ENCODE measurements around the gene ADAM10. TPM values are rescaled to one million over a fixed set of nuclear protein-coding genes. Genes with fewer than 3 reads are reported as not detected.
A peak's percentile ranks its signal among the peaks of the same experiment; 100 is the strongest.

Gene ADAM10
- total RNA-seq, 1 donor from 2014 or later, result 50.1 TPM

GRCh38 chr15:58741032-58741431, 8.5 kb downstream of the ADAM10 start:
- H3K36me3 ChIP-seq (ENCODE audit: control insufficient read depth in 3 of 3, insufficient read depth in 3 of 3, low read length in 3 of 3), result no peaks in the 10 kb centered on the region
- H3K4me1 ChIP-seq (ENCODE audit: control insufficient read depth in 3 of 3, insufficient read depth in 3 of 3, low read length in 3 of 3), result peaks cover 0 to 4% (median 4%) of the 10 kb centered on the region in 3 donors
- H3K9ac ChIP-seq (ENCODE audit: low read depth in 1 of 3, low read length in 3 of 3), result no peak overlapping the region
- H3K27ac ChIP-seq (ENCODE audit: low read depth, low read length), result no peak overlapping the region
- no peaks in the 10 kb centered on the region for H3K27me3 ChIP-seq (ENCODE audit: control insufficient read depth in 3 of 3, insufficient read depth in 3 of 3, low read length in 3 of 3)
- no peaks in the 10 kb centered on the region for H3K9me3 ChIP-seq (ENCODE audit: control insufficient read depth in 3 of 3, low read length in 3 of 3)
- H3K4me3 ChIP-seq (ENCODE audit: low read length in 3 of 3), result no peak overlapping the region

GRCh38 chr15:58740436-58740835, 9.1 kb downstream of the ADAM10 start:
- Histone ChIP-seq H3K4me1 (ENCODE audit: control insufficient read depth in 3 of 3, insufficient read depth in 3 of 3, low read length in 3 of 3) (peaks cover 0 to 4% (median 3%) of the 10 kb centered on the region in 3 donors), H3K27me3 (ENCODE audit: control insufficient read depth in 3 of 3, insufficient read depth in 3 of 3, low read length in 3 of 3) (no peaks in the 10 kb centered on the region), H3K27ac (ENCODE audit: low read depth, low read length) (no peak overlapping the region), H3K9me3 (ENCODE audit: control insufficient read depth in 3 of 3, low read length in 3 of 3) (no peaks in the 10 kb centered on the region), H3K4me3 (ENCODE audit: low read length in 3 of 3) (no peak overlapping the region), H3K36me3 (ENCODE audit: control insufficient read depth in 3 of 3, insufficient read depth in 3 of 3, low read length in 3 of 3) (no peaks in the 10 kb centered on the region), H3K9ac (ENCODE audit: low read depth in 1 of 3, low read length in 3 of 3) (no peak overlapping the region)

GRCh38 chr15:58738046-58738707, 11.3 kb downstream of the ADAM10 start:
- Histone ChIP-seq H3K9me3 (ENCODE audit: control insufficient read depth in 3 of 3, low read length in 3 of 3) (no peaks in the 10 kb centered on the region), H3K27ac (ENCODE audit: low read depth, low read length) (no peak overlapping the region), H3K4me1 (ENCODE audit: control insufficient read depth in 3 of 3, insufficient read depth in 3 of 3, low read length in 3 of 3) (peaks cover 1 to 6% (median 3%) of the 10 kb centered on the region in 3 donors), H3K27me3 (ENCODE audit: control insufficient read depth in 3 of 3, insufficient read depth in 3 of 3, low read length in 3 of 3) (no peaks in the 10 kb centered on the region), H3K36me3 (ENCODE audit: control insufficient read depth in 3 of 3, insufficient read depth in 3 of 3, low read length in 3 of 3) (no peaks in the 10 kb centered on the region), H3K4me3 (ENCODE audit: low read length in 3 of 3) (no peak overlapping the region), H3K9ac (ENCODE audit: low read depth in 1 of 3, low read length in 3 of 3) (no peak overlapping the region)

GRCh38 chr15:58737298-58737697, 12.2 kb downstream of the ADAM10 start:
- H3K9me3 ChIP-seq (ENCODE audit: control insufficient read depth in 3 of 3, low read length in 3 of 3), result no peaks in the 10 kb centered on the region
- H3K4me3 ChIP-seq (ENCODE audit: low read length in 3 of 3), result no peak overlapping the region
- no peak overlapping the region for H3K9ac ChIP-seq (ENCODE audit: low read depth in 1 of 3, low read length in 3 of 3)
- no peaks in the 10 kb centered on the region for H3K36me3 ChIP-seq (ENCODE audit: control insufficient read depth in 3 of 3, insufficient read depth in 3 of 3, low read length in 3 of 3)
- no peaks in the 10 kb centered on the region for H3K27me3 ChIP-seq (ENCODE audit: control insufficient read depth in 3 of 3, insufficient read depth in 3 of 3, low read length in 3 of 3)
- H3K4me1 ChIP-seq (ENCODE audit: control insufficient read depth in 3 of 3, insufficient read depth in 3 of 3, low read length in 3 of 3), result peaks cover 5 to 9% (median 5%) of the 10 kb centered on the region in 3 donors
- H3K27ac ChIP-seq (ENCODE audit: low read depth, low read length), result no peak overlapping the region

- Histone ChIP-seq H3K36me3 (ENCODE audit: control insufficient read depth in 3 of 3, insufficient read depth in 3 of 3, low read length in 3 of 3) (no peaks in the 10 kb centered on the region), H3K4me3 (ENCODE audit: low read length in 3 of 3) (no peak overlapping the region), H3K9me3 (ENCODE audit: control insufficient read depth in 3 of 3, low read length in 3 of 3) (no peaks in the 10 kb centered on the region), H3K9ac (ENCODE audit: low read depth in 1 of 3, low read length in 3 of 3) (no peak overlapping the region), H3K27ac (ENCODE audit: low read depth, low read length) (no peak overlapping the region), H3K27me3 (ENCODE audit: control insufficient read depth in 3 of 3, insufficient read depth in 3 of 3, low read length in 3 of 3) (no peaks in the 10 kb centered on the region), H3K4me1 (ENCODE audit: control insufficient read depth in 3 of 3, insufficient read depth in 3 of 3, low read length in 3 of 3) (peaks cover 11 to 14% (median 12%) of the 10 kb centered on the region in 3 donors)
Observed at GRCh38 chr15:58736018-58736643, 13.4 kb downstream of the ADAM10 start.

GRCh38 chr15:58734859-58735258, 14.6 kb downstream of the ADAM10 start:
- Histone ChIP-seq H3K9me3 (ENCODE audit: control insufficient read depth in 3 of 3, low read length in 3 of 3) (no peaks in the 10 kb centered on the region), H3K27me3 (ENCODE audit: control insufficient read depth in 3 of 3, insufficient read depth in 3 of 3, low read length in 3 of 3) (no peaks in the 10 kb centered on the region), H3K27ac (ENCODE audit: low read depth, low read length) (no peak overlapping the region), H3K4me1 (ENCODE audit: control insufficient read depth in 3 of 3, insufficient read depth in 3 of 3, low read length in 3 of 3) (peaks cover 10 to 17% (median 15%) of the 10 kb centered on the region in 3 donors), H3K9ac (ENCODE audit: low read depth in 1 of 3, low read length in 3 of 3) (no peak overlapping the region), H3K4me3 (ENCODE audit: low read length in 3 of 3) (no peak overlapping the region), H3K36me3 (ENCODE audit: control insufficient read depth in 3 of 3, insufficient read depth in 3 of 3, low read length in 3 of 3) (no peaks in the 10 kb centered on the region)

GRCh38 chr15:58732625-58733363, 16.7 kb downstream of the ADAM10 start:
- Histone ChIP-seq H3K9me3 (ENCODE audit: control insufficient read depth in 3 of 3, low read length in 3 of 3) (no peaks in the 10 kb centered on the region), H3K27ac (ENCODE audit: low read depth, low read length) (no peak overlapping the region), H3K27me3 (ENCODE audit: control insufficient read depth in 3 of 3, insufficient read depth in 3 of 3, low read length in 3 of 3) (no peaks in the 10 kb centered on the region), H3K36me3 (ENCODE audit: control insufficient read depth in 3 of 3, insufficient read depth in 3 of 3, low read length in 3 of 3) (no peaks in the 10 kb centered on the region), H3K4me3 (ENCODE audit: low read length in 3 of 3) (no peak overlapping the region), H3K4me1 (ENCODE audit: control insufficient read depth in 3 of 3, insufficient read depth in 3 of 3, low read length in 3 of 3) (peaks cover 10 to 17% (median 15%) of the 10 kb centered on the region in 3 donors), H3K9ac (ENCODE audit: low read depth in 1 of 3, low read length in 3 of 3) (no peak overlapping the region)

GRCh38 chr15:58731756-58732535, 17.6 kb downstream of the ADAM10 start:
- H3K4me3 ChIP-seq (ENCODE audit: low read length in 3 of 3), result no peak overlapping the region
- no peaks in the 10 kb centered on the region for H3K27me3 ChIP-seq (ENCODE audit: control insufficient read depth in 3 of 3, insufficient read depth in 3 of 3, low read length in 3 of 3)
- peak overlapping the region; percentile 18 for H3K27ac ChIP-seq (ENCODE audit: low read depth, low read length)
- H3K4me1 ChIP-seq (ENCODE audit: control insufficient read depth in 3 of 3, insufficient read depth in 3 of 3, low read length in 3 of 3), result peaks cover 10 to 17% (median 15%) of the 10 kb centered on the region in 3 donors
- H3K9me3 ChIP-seq (ENCODE audit: control insufficient read depth in 3 of 3, low read length in 3 of 3), result no peaks in the 10 kb centered on the region
- H3K36me3 ChIP-seq (ENCODE audit: control insufficient read depth in 3 of 3, insufficient read depth in 3 of 3, low read length in 3 of 3), result no peaks in the 10 kb centered on the region
- H3K9ac ChIP-seq (ENCODE audit: low read depth in 1 of 3, low read length in 3 of 3), result no peak overlapping the region

- Histone ChIP-seq H3K9me3 (ENCODE audit: control insufficient read depth in 3 of 3, low read length in 3 of 3) (no peaks in the 10 kb centered on the region), H3K4me3 (ENCODE audit: low read length in 3 of 3) (no peak overlapping the region), H3K9ac (ENCODE audit: low read depth in 1 of 3, low read length in 3 of 3) (peak overlapping the region in 1 of 3 donors; percentile 43), H3K4me1 (ENCODE audit: control insufficient read depth in 3 of 3, insufficient read depth in 3 of 3, low read length in 3 of 3) (peaks cover 4 to 10% (median 8%) of the 10 kb centered on the region in 3 donors), H3K36me3 (ENCODE audit: control insufficient read depth in 3 of 3, insufficient read depth in 3 of 3, low read length in 3 of 3) (no peaks in the 10 kb centered on the region), H3K27ac (ENCODE audit: low read depth, low read length) (no peak overlapping the region), H3K27me3 (ENCODE audit: control insufficient read depth in 3 of 3, insufficient read depth in 3 of 3, low read length in 3 of 3) (no peaks in the 10 kb centered on the region)
Observed at GRCh38 chr15:58726867-58727266, 22.6 kb downstream of the ADAM10 start.
